Nucleus accumbens (tissue), 56 donors: ENCODE data around the gene ALMS1.
"Not testable (repeated sequence)": the region's sequence is repeated elsewhere in the genome, so short reads cannot be mapped to it uniquely, and the experiment has no call there.

Experiments used
- DNase-seq, 56 donors: peaks; one replicate each; lab custom pipeline; 2025; lab: John Stamatoyannopoulos, UW

Gene ALMS1, protein sequence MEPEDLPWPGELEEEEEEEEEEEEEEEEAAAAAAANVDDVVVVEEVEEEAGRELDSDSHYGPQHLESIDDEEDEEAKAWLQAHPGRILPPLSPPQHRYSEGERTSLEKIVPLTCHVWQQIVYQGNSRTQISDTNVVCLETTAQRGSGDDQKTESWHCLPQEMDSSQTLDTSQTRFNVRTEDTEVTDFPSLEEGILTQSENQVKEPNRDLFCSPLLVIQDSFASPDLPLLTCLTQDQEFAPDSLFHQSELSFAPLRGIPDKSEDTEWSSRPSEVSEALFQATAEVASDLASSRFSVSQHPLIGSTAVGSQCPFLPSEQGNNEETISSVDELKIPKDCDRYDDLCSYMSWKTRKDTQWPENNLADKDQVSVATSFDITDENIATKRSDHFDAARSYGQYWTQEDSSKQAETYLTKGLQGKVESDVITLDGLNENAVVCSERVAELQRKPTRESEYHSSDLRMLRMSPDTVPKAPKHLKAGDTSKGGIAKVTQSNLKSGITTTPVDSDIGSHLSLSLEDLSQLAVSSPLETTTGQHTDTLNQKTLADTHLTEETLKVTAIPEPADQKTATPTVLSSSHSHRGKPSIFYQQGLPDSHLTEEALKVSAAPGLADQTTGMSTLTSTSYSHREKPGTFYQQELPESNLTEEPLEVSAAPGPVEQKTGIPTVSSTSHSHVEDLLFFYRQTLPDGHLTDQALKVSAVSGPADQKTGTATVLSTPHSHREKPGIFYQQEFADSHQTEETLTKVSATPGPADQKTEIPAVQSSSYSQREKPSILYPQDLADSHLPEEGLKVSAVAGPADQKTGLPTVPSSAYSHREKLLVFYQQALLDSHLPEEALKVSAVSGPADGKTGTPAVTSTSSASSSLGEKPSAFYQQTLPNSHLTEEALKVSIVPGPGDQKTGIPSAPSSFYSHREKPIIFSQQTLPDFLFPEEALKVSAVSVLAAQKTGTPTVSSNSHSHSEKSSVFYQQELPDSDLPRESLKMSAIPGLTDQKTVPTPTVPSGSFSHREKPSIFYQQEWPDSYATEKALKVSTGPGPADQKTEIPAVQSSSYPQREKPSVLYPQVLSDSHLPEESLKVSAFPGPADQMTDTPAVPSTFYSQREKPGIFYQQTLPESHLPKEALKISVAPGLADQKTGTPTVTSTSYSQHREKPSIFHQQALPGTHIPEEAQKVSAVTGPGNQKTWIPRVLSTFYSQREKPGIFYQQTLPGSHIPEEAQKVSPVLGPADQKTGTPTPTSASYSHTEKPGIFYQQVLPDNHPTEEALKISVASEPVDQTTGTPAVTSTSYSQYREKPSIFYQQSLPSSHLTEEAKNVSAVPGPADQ (N-terminal part only)

DNA sequence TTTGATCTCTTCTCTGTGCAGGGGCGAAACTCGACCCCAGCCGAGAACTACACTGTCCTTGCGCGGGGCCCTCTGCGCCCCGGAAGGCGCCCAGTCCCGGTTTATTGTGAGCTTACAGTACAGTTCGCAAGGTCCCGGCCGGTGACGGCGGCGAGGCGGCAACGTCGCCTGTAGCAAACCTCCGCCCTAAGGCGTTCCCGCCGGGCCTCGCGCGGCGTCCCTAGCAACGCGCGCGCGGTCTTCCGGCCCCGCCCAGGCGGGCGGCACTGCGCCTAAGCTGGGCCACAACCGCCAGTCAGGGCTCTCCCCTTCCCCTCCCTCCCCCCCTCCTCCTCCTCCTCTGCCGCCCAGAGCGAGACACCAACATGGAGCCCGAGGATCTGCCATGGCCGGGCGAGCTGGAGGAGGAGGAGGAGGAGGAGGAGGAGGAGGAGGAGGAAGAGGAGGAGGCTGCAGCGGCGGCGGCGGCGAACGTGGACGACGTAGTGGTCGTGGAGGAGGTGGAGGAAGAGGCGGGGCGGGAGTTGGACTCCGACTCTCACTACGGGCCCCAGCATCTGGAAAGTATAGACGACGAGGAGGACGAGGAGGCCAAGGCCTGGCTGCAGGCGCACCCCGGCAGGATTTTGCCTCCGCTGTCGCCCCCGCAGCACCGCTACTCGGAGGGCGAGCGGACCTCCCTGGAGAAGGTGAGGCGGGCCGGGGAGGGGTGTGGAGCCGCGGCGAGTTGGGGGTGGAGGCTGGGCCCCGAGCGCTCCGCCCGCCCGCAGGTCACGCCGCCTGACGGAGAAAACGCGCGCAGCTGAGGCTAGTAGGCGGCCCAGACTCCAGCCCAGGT is at the start of gene ALMS1:
ALMS1 (plus strand) TSS at position 333 of the 838 bp plus-strand sequence; CDS start at position 366, 33 bp downstream.
- DNase-seq, result peak; percentile 43 to 95 (median 84)

DNA sequence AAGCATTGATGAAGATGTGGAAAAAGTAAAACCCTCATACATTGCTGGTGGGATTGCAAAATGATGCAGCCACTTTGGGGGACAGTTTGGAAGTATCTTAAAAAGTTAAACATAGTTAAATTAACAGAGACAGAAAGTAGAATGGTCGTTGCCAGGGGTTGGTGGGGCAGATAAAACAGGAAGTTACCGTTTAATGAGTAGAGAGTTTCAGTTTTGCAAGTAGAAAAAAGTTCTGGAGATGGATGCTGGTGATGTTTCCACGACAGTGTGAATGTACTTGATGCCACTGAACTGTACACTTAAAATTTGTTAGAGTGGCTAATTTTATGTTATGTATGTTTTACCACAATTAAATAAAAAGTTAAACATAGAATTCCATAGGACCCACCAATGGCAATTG is 47.8 kb upstream of the ALMS1 start:
- DNase-seq, result no peak

DNA sequence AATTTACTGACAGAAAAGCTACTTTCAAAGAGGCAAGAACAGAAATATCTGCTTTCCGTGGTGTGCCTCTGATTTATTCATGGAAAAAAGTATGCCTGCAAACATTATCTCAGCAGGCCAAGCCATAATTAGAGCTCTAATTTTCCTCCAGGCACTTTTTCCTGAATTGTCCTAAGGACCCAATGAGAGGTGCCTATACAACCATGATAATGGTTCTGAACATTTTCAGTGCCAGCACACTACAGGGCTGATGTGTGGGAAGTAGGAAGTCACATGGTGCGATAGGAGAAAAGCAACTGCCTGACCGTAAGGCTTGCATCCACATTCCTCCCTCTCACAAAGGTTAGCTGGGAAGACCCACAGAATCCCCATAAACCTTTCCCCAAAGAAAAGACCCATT is 46.4 kb upstream of the ALMS1 start:
- DNase-seq, result no peak

DNA sequence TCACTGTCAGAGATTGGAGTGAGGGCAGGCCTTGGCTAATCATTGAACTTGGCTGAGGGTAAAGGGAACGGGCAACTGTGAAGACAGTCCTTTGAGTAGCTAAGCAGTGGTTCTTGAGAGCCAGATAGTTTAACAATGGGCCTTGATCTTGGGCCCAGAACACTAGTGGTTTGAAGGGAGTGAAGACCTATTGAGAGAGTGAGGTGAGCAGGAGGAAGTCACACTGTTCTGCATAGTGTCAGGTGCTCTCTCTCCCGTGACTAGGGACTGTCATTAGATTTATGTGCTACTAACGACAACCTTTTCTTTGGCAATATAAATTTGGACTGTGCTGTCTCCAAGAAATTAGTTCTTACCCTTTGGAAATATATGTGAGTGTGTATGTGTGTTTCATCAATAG is 44.6 kb upstream of the ALMS1 start:
- DNase-seq, result no peak

DNA sequence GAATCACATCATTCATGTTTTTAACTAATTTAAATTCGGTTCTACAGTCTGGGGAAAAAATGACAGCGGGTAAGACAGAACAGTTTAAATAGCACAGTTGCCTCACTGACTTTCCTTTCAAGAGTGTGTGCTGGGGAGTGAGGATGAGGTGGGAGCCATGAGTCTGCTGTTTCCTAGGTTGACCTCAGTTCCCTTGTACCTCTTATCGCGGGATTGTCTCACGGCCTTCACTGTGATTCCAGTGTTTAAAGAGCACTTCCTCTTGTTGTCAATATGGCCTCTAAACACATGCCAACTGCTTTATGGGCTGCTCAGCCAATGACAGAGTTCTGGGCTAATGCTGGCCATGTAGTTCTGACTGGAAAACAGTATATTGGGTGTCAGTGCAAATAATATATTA is 41.6 kb upstream of the ALMS1 start:
- peak in 8 of 56 donors; percentile 2 to 19 (median 7) for DNase-seq

DNA sequence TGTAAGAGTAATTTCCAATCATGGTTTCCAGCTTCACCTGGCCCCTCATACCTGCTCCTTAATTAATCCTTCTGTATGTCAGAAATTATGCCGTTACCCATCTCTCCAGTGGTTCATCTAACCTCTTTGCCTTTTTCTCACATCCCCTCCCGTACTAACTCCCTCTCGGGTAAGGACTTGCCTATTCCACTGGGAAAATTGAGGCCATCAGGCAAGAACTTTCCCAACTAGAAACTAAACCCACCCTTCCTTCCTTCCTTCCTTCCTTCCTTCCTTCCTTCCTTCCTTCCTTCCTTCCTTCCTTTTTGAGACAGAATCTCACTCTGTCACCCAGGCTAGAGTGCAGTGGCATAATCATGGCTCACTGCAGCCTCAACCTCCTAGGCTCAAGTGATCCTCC is 40.9 kb upstream of the ALMS1 start:
- not testable (repeated sequence) for DNase-seq

DNA sequence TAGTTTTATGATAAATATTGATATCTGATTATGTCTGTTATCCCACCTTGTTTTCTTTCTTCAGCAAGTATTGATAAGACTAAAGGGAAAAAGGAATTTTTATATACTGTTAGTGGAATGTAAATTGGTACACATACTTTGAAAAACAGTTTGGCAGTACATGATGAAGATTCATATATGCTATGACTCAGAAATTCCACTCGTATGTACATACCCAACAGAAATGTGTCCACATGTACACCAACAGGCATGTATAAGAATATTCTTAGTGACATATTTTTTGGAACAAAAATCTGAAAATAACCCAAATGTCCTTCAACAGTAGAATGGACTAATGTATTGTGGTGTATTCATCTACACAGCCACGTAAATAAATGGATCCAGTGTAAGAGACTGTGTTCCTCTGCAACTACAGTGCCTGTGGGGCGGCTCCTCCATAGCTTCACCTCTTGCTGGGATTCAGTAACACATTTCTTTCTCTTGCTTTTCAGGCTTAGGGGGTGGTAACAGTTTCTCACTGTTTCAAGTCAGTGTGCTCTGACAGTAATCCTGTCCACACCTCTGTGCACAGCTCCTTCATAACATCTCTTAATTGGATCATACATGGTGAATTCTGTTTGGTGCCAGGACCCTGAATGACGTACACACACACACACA is 35.5 kb upstream of the ALMS1 start:
- no peak for DNase-seq

DNA sequence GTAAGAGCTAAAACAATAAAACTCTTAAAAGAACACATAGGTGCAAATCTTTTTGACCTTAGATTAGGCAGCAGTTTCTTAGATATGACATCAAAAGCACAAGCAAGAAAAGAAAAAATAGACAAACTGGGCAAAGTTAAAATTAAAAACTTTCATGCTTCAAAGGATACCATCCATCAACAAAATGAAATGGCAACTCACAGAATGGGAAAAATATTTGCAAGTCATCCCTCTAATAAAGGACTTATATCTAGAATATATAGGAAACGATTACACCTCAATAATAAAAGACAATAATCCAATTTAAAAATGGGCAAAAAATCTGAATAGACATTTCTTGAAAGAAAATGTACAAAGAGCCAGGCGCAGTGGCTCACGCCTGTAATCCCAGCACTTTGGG is 29.5 kb upstream of the ALMS1 start:
- DNase-seq, result no peak

DNA sequence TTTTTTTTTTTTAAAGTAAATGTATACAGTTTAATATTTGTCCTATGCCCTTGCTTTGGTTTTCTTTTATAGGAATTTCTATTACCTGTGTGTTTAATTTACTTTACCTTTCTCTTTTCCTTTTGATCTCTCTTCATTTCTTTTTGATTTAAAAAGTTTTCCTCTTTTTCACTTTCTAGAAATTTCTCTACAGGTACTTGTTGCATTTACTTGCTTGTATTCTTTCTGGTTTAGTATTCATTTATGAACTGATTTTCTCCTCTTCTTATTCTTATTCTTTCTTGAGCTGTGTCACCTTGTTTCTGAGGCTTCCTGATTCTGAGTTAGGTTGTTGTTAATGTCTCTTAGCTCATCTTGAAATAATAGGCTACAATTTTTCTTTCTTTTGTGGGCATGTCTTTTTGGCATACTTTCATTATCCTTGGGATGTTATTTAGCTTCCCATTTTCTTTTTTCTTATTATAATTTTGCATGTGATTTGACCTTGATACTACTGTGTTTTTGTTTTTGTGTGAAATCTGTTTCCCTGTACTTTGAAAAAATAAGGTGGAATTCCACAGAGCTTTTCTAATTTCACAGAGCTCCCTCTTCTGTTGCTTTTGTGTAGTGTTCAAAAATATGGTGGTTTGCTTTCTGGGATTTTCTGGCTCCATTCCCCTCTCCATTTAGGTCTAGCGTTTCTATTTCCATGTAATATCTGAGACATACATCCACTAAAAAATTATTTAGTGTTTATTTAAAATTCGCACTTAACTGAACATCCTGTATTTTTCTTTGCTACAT is 25.5 kb upstream of the ALMS1 start:
- DNase-seq, result no peak

- DNase-seq, result no peak
These were observed 19.6 kb upstream of the ALMS1 start for GRCh38 chr2:73366060-73366459.

- DNase-seq, result no peak
These were observed 16.9 kb upstream of the ALMS1 start for GRCh38 chr2:73368781-73369180.

DNA sequence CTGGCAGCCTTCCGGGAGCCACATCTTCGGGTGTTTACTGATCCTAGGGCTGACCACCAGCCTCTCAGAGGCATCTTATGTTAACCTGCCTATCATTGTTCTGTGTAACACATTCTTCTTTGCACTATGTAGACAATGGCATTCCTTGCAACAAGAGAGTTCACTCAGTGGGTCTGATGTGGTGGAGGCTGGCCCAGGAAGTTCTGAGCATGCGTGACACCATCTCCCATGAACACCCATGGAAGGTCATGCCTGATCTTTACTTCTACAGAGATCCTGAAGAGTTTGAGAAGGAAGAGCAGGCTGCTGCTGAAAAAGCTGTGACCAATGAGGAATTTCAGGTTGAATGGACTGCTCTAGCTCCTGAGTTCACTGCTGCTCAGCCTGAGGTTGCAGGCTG is 15.3 kb upstream of the ALMS1 start:
- no peak for DNase-seq

DNA sequence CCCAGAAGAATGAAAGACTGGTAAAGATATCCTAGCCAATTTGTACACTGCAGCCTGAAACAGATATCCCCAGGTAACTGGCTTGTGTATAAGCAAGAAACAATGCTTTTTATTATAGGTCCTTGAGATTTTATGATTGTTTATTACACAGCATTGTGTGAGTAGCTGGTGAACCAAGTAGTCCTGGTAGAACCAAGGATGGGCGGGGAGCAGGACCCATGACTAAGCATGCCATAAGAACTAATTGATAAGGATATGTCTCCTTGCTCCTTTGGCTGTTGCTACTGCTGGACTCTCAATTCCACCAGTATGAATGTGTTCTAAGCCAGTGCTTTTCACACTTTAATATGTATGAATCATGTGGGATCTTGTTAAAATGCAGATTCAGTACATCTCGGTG is 12.3 kb upstream of the ALMS1 start:
- no peak for DNase-seq

DNA sequence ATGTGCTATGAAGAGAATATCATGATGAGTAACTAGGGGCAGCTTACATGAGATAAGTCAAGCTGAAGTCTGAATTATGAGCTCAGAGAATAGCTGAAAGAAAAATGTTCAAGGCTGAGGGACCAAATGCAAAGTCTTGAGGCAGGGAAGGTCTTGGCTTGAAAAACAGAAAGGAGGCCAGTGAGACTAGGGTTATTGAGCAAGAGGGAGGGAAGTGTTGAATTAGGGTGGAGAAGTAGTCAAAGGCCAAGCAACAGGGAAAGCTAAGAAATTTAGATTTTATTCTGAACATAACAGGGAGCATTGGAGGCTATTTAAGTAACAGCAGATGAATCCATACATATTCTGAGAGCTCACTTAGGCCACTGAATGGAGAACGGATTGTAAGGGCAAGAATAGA is 11.4 kb upstream of the ALMS1 start:
- DNase-seq, result no peak

- DNase-seq, result no peak
These were observed 9.0 kb upstream of the ALMS1 start for GRCh38 chr2:73376681-73377080.

- no peak for DNase-seq
These were observed 2.6 kb upstream of the ALMS1 start for GRCh38 chr2:73383036-73383435.

DNA sequence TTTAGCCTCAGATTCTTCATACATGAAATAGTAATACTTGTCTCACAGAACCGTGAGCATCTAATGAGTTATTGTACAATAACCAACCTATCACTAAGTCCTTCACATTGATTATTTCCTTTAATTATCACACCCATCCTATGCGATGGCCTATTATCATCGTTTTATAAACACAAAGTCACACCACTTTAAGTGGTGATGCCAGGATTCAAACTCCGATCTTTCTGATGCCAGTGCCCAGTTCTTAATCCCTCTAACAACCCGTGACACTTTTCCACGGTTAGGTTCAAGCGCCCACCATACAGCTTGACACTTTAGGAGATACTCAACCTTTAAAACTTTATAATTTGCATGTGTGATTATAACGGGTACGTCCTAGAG is 523 bp upstream of the ALMS1 start:
- DNase-seq, result no peak

GRCh38 chr2:73386342-73386868 is 769 bp downstream of the ALMS1 start:
- DNase-seq, result peak in 4 of 56 donors; percentile 41 to 71 (median 52)
